Endodermal cell (in vitro differentiated cells): ENCODE measurements around the gene SLC6A11. TPM values are rescaled to one million over a fixed set of nuclear protein-coding genes. Genes with fewer than 3 reads are reported as not detected.
A peak's percentile ranks its signal among the peaks of the same experiment; 100 is the strongest.

Experiments
- DNase-seq: peaks from one replicate; pipeline ENCODE4 v3.0.0-alpha.2; 2017
- H3K27ac ChIP-seq: 2 replicates; pipeline ENCODE4 v1.5.1; 2013; ENCODE audit warnings: mild to moderate bottlenecking, low read depth, low read length, moderate library complexity
- H3K27me3 ChIP-seq: 2 replicates; pipeline ENCODE4 v1.6.1; 2013; ENCODE audit warnings: mild to moderate bottlenecking, low read length, moderate library complexity; ENCODE audit not compliant: insufficient read depth, control insufficient read depth, poor library complexity, severe bottlenecking
- H3K36me3 ChIP-seq: 2 replicates; pipeline ENCODE4 v1.7.0; 2013; ENCODE audit warnings: mild to moderate bottlenecking, low read length, moderate library complexity; ENCODE audit not compliant: control insufficient read depth, insufficient read depth
- H3K4me1 ChIP-seq: one replicate; pipeline ENCODE4 v1.7.0; 2013; ENCODE audit warnings: low read length; ENCODE audit not compliant: control insufficient read depth, insufficient read depth
- H3K4me3 ChIP-seq: 2 replicates; pipeline ENCODE4 v1.5.1; 2013; ENCODE audit warnings: mild to moderate bottlenecking, low read length, moderate library complexity
- H3K9ac ChIP-seq: 2 replicates; pipeline ENCODE4 v1.6.1; 2013; ENCODE audit warnings: mild to moderate bottlenecking, low read length, moderate library complexity; ENCODE audit not compliant: poor library complexity, severe bottlenecking; ENCODE audit errors: extremely low read depth
- H3K9me3 ChIP-seq: 2 replicates; pipeline ENCODE4 v1.6.1; 2013; ENCODE audit warnings: mild to moderate bottlenecking, low read length, moderate library complexity; ENCODE audit not compliant: control insufficient read depth
- H3K27ac Mint-ChIP-seq: 2 replicates; pipeline ENCODE4 v1.8.0; 2020; ENCODE audit warnings: mixed read lengths
- H3K27me3 Mint-ChIP-seq: 2 replicates; pipeline ENCODE4 v1.8.0; 2021; ENCODE audit warnings: mild to moderate bottlenecking, mixed read lengths; ENCODE audit not compliant: insufficient read depth
- H3K36me3 Mint-ChIP-seq: 2 replicates; pipeline ENCODE4 v1.8.0; 2020; ENCODE audit warnings: low read depth, mixed read lengths
- H3K4me1 Mint-ChIP-seq: 2 replicates; pipeline ENCODE4 v1.8.0; 2020; ENCODE audit warnings: mixed read lengths
- H3K4me3 Mint-ChIP-seq: 2 replicates; pipeline ENCODE4 v1.8.0; 2020; ENCODE audit warnings: mild to moderate bottlenecking, moderate library complexity, mixed read lengths
- H3K9me3 Mint-ChIP-seq: 2 replicates; pipeline ENCODE4 v1.8.0; 2020; ENCODE audit warnings: mild to moderate bottlenecking, mixed read lengths
- WGBS, 2 experiments: methylation state at CpG; one replicate each; pipeline versions ENCODE4 v1.1.5 to v1.1.7; 2013; ENCODE audit warnings: missing lambda C conversion rate in 2 of 2, mixed read lengths in 1 of 2; ENCODE audit not compliant: insufficient coverage in 1 of 2, insufficient read length in 1 of 2; 5-methylcytosine and 5-hydroxymethylcytosine counted together
- total RNA-seq, 2 donors: library from RNA; stranded (reverse); fragmentation: NEBNext Ultra II Directional in 1 of 2; extraction: Animal tissue kit (Norgen Biotek cat#: 25700) in 1 of 2; gene quantifications; 2 replicates in 1 of 2; 3 replicates in 1 of 2; pipeline ENCODE4 v1.2.1, GENCODE V29; 2021
- TF ChIP-seq, protein P1 (sequence below): fragments of 200-600 bp; sonication (generic); conservative IDR thresholded peaks from 2 replicates; pipeline ENCODE4 v1.5.0; 2021; ENCODE audit warnings: antibody characterized with exemption, mild to moderate bottlenecking

SLC6A11 gene
- total RNA-seq, 2 donors from 2014 or later = 0.27 to 0.73 TPM

DNA sequence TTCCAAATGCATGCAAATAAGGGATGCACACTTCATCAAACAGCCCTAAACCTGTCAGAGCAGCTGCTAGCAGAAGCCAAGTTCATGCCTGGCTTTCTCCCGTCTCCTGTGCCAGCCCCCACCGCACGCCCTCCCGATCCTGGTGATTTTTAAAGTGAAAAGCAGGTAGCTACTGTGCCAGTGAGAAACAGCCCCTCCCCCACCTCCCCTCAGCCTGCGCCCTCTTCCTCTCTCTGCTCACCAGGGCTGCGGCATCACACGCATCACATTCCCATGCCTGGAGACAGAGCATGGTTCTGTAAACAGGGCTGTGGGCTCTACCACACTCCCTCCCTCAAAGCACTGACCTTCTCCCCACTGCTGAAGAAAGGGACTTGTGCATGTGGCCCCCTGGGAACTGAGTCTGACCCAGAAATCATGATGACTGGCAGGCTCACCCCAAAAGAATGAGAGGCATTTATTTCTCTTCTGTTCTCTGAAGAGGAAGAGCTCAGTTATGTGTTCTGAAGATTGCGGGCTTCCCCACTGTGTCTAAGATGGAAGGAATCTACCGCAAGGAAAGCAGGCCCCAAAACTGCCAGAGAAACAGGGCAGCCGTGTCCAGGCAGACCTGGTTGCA is 162.0 kb downstream of the SLC6A11 start:
- WGBS, 2 experiments = 51 to 57% methylated on average over 5 to 10 of the region's 10 CpGs
- Mint-ChIP-seq H3K4me3 (no peak overlapping the region), H3K27me3 (peaks cover 42% of the 10 kb centered on the region), H3K36me3 (no peaks in the 10 kb centered on the region), H3K9me3 (peaks cover 2% of the 10 kb centered on the region), H3K27ac (no peak overlapping the region), H3K4me1 (peaks cover 21% of the 10 kb centered on the region)
- Histone ChIP-seq H3K4me3 (no peak overlapping the region), H3K27me3 (peaks cover 27% of the 10 kb centered on the region), H3K27ac (no peak overlapping the region), H3K4me1 (no peaks in the 10 kb centered on the region), H3K9me3 (no peaks in the 10 kb centered on the region), H3K9ac (no peak overlapping the region), H3K36me3 (no peaks in the 10 kb centered on the region)
- TF ChIP-seq, protein P1, sequence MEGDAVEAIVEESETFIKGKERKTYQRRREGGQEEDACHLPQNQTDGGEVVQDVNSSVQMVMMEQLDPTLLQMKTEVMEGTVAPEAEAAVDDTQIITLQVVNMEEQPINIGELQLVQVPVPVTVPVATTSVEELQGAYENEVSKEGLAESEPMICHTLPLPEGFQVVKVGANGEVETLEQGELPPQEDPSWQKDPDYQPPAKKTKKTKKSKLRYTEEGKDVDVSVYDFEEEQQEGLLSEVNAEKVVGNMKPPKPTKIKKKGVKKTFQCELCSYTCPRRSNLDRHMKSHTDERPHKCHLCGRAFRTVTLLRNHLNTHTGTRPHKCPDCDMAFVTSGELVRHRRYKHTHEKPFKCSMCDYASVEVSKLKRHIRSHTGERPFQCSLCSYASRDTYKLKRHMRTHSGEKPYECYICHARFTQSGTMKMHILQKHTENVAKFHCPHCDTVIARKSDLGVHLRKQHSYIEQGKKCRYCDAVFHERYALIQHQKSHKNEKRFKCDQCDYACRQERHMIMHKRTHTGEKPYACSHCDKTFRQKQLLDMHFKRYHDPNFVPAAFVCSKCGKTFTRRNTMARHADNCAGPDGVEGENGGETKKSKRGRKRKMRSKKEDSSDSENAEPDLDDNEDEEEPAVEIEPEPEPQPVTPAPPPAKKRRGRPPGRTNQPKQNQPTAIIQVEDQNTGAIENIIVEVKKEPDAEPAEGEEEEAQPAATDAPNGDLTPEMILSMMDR = no peak
- peak; percentile 81 for DNase-seq

GRCh38 chr3:10978956-10979355 is 162.9 kb downstream of the SLC6A11 start:
- Mint-ChIP-seq H3K27ac (no peak overlapping the region), H3K4me1 (peaks cover 31% of the 10 kb centered on the region), H3K36me3 (no peaks in the 10 kb centered on the region), H3K4me3 (no peak overlapping the region), H3K9me3 (peaks cover 2% of the 10 kb centered on the region), H3K27me3 (peaks cover 43% of the 10 kb centered on the region)
- Histone ChIP-seq H3K9ac (no peak overlapping the region), H3K36me3 (no peaks in the 10 kb centered on the region), H3K27me3 (peaks cover 28% of the 10 kb centered on the region), H3K4me1 (no peaks in the 10 kb centered on the region), H3K27ac (no peak overlapping the region), H3K9me3 (no peaks in the 10 kb centered on the region), H3K4me3 (no peak overlapping the region)
- TF ChIP-seq, protein P1 = no peak
- DNase-seq = no peak
- WGBS, 2 experiments = 92 to 94% methylated on average over 5 to 7 of the region's 7 CpGs

DNA sequence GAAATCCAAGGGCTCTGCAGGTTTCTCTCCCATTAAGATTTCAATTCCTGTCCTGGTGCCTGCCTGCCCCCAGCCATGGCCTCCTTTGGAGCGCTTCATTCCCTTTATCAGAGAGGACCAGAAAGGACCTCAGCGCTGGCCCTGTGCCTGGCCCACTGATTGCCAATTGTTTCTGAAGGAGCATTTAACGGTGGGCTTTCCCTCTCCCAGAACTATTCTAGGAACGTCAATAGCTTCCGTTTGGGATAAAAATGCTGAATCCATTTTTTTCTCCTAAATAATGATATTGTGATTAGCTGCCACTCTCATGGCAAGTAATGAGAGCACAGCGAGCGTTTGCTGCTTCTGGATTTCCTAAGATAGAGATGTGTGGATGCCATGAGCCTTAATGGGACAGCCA is 164.3 kb downstream of the SLC6A11 start:
- H3K27me3 Mint-ChIP-seq = peaks cover 39% of the 10 kb centered on the region
- H3K27ac Mint-ChIP-seq = no peak overlapping the region
- no peaks in the 10 kb centered on the region for H3K4me1 ChIP-seq
- H3K4me1 Mint-ChIP-seq = peaks cover 33% of the 10 kb centered on the region
- no peaks in the 10 kb centered on the region for H3K36me3 Mint-ChIP-seq
- no peak overlapping the region for H3K9ac ChIP-seq
- peaks cover 28% of the 10 kb centered on the region for H3K27me3 ChIP-seq
- TF ChIP-seq, protein P1 = no peak
- 90 to 92% methylated on average over 3 to 7 of the region's 7 CpGs for WGBS, 2 experiments
- no peak overlapping the region for H3K4me3 ChIP-seq
- no peaks in the 10 kb centered on the region for H3K9me3 ChIP-seq
- no peak overlapping the region for H3K27ac ChIP-seq
- no peak overlapping the region for H3K4me3 Mint-ChIP-seq
- H3K36me3 ChIP-seq = no peaks in the 10 kb centered on the region
- no peak for DNase-seq
- H3K9me3 Mint-ChIP-seq = peaks cover 2% of the 10 kb centered on the region
